NT2/D1 (cell line): ENCODE measurements around the gene DNM1L.

Source experiments
- SUZ12 ChIP-seq: IDR thresholded peaks from 2 replicates; pipeline ENCODE4 v1.6.1; 2011; ENCODE audit not compliant: insufficient read length, insufficient read depth; ENCODE audit errors: extremely low read depth
- YY1 ChIP-seq: IDR thresholded peaks from 2 replicates; pipeline ENCODE4 v1.6.1; 2011; ENCODE audit not compliant: insufficient read length, insufficient read depth
- ZNF274 ChIP-seq: IDR thresholded peaks from 2 replicates; pipeline ENCODE4 v1.6.1; 2011; ENCODE audit warnings: mild to moderate bottlenecking, low read depth, low read length

- TF ChIP-seq YY1 (no peak), ZNF274 (no peak), SUZ12 (no peak)
Measured at GRCh38 chr12:32773691-32774090, 94.6 kb downstream of the DNM1L start.
